Measurements from ENCODE around the gene C1QTNF4.

DNA sequence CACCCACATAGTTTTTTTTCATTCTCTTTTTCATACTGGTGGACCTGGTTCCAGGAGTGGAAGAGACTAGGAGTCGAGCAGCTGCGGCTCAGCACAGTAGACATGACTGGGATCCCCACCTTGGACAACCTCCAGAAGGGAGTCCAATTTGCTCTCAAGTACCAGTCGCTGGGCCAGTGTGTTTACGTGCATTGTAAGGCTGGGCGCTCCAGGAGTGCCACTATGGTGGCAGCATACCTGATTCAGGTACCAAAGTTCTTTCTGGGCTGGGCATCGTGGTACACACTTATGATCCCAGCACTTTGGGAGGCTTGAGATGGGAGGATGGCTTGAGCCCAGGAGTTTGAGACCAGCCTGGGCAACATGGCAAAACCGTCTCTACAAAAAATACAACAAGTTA is 24.6 kb downstream of the C1QTNF4 start:
- TF ChIP-seq, protein P1, sequence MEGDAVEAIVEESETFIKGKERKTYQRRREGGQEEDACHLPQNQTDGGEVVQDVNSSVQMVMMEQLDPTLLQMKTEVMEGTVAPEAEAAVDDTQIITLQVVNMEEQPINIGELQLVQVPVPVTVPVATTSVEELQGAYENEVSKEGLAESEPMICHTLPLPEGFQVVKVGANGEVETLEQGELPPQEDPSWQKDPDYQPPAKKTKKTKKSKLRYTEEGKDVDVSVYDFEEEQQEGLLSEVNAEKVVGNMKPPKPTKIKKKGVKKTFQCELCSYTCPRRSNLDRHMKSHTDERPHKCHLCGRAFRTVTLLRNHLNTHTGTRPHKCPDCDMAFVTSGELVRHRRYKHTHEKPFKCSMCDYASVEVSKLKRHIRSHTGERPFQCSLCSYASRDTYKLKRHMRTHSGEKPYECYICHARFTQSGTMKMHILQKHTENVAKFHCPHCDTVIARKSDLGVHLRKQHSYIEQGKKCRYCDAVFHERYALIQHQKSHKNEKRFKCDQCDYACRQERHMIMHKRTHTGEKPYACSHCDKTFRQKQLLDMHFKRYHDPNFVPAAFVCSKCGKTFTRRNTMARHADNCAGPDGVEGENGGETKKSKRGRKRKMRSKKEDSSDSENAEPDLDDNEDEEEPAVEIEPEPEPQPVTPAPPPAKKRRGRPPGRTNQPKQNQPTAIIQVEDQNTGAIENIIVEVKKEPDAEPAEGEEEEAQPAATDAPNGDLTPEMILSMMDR (conservative IDR thresholded peaks at IDR 0.05; ENCODE audit: low read length) = no peak
- no peak for TF ChIP-seq EZH2phosphoT487 (IDR thresholded peaks at IDR 0.05; ENCODE audit: borderline replicate concordance, low read depth, low read length)

Measured in OCI-LY7 (cell line).